ENCODE measurements around the gene PRRT4.

DNA sequence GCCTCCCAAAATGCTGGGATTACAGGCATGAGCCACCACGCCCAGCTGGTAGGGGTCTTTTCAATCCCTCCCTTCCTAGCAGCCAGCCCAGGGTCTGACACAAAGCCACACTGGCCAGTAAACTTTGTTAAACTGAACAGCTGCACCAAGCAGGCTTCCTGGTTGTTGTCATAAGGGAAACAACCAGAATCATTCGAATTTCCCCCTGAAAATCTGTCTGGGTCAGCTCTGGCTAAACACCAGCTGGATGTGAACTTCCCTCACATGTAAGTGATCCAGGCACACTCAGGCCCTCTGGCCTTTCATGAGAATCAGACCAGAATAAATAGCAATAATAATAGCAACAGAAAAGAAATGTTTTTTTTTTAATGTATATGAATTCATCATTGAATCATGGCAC is 40.9 kb upstream of the PRRT4 start:
- TF ChIP-seq ZNF677 (tag by site-specific recombination; IDR thresholded peaks at IDR 0.05) (no peak), ZNF175 (tag by site-specific recombination; IDR thresholded peaks at IDR 0.05) (no peak), ZBTB8A (tag by site-specific recombination; IDR thresholded peaks at IDR 0.05) (no peak)
- TF ChIP-seq, protein P1, sequence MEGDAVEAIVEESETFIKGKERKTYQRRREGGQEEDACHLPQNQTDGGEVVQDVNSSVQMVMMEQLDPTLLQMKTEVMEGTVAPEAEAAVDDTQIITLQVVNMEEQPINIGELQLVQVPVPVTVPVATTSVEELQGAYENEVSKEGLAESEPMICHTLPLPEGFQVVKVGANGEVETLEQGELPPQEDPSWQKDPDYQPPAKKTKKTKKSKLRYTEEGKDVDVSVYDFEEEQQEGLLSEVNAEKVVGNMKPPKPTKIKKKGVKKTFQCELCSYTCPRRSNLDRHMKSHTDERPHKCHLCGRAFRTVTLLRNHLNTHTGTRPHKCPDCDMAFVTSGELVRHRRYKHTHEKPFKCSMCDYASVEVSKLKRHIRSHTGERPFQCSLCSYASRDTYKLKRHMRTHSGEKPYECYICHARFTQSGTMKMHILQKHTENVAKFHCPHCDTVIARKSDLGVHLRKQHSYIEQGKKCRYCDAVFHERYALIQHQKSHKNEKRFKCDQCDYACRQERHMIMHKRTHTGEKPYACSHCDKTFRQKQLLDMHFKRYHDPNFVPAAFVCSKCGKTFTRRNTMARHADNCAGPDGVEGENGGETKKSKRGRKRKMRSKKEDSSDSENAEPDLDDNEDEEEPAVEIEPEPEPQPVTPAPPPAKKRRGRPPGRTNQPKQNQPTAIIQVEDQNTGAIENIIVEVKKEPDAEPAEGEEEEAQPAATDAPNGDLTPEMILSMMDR (tag by site-specific recombination; IDR thresholded peaks at IDR 0.05): no peak
